NCI-H187 (cell line): Measurements from ENCODE around the gene MACROD1.
"Not testable (repeated sequence)": the region's sequence is repeated elsewhere in the genome, so short reads cannot be mapped to it uniquely, and the experiment has no call there.

Experiments used
- DNase-seq, 2 experiments: peaks; one replicate each; lab custom pipeline; 2025; lab: John Stamatoyannopoulos, UW

The MACROD1 gene

DNA sequence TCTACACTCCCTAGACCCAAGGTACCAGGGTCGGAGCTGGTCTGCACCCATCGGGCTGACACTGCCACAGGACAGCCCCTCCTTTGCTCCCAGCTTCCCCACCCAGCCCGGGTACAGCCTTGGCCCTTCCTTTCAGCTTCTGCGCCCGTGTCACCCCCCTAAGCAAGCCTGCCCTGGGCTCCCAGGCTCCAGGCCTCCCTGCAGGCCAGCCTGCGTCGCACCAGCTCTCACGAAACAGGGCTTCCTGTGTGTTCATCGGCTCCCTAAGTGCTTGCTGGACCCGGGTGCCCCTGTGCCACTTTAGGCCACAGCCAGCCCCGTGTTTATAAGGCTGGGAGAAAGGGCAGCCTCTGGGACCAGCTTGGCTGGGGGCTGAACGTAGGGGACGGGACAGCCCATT, 109.1 kb downstream of the MACROD1 start:
- no peak for DNase-seq

- no peak for DNase-seq
Measured at GRCh38 chr11:64056213-64056785, 109.6 kb downstream of the MACROD1 start.

GRCh38 chr11:64055077-64055476, 110.8 kb downstream of the MACROD1 start:
- DNase-seq, result no peak

DNA sequence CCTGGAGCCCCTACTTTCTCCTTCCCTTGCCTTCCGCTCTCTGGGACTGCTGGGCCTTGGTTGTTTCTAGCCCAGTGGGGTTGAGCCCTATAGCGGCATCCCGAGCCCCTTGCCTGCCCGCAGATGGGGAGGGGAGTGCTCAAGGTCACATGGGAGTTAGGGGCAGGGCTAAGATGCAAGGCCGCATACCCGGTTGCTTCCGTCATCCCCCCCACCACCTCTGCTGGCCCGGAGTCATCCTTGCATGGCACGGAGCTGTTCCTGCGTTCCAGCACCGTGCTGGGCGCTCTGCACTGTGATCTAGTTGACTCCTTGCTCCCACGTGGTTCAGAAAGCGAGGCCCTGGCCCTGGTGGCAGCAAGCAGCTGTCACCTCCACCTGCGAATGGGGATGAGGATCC, 112.2 kb downstream of the MACROD1 start:
- no peak for DNase-seq

- no peak for DNase-seq
Measured at GRCh38 chr11:64052938-64053622, 112.8 kb downstream of the MACROD1 start.

DNA sequence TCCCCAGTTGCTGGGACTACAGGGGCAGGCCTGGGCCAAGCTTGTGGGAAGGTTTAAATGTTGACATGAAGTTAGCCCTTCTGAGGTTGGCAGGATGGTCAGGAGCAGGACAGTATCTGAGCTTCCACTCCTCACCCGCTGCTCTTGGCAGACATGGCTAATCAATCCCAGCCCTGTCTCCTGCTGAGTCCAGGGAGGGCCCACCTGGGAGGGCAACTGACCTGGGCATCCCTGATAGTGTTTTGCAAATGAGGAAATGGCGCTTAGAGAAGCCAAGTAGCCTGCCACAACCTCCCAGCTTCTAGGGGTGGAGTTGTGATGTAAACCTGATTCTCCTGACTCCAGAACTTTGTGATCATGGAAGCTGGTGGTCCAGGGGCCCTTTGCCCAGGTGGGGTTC, 113.5 kb downstream of the MACROD1 start:
- DNase-seq, result no peak

DNA sequence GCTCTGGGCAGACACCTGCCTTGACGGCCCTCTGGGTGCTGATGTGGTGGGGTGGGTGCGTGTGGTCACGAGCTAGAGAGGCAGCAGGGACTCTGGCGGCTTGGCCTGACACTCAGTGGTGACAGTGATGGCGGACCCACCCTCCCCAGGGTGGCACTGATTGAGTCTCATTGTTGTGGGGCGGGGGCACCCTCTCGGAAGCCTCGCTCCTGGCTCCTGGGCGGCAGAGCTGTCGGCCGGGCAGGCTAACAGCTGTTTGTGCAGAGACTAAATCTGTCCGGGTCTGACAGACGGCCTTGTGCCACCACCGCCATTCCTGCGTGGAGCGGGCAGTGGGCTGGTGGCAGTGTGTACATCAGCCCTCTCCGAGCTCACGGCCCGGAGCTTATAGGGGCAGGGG, 114.6 kb downstream of the MACROD1 start:
- no peak for DNase-seq

DNA sequence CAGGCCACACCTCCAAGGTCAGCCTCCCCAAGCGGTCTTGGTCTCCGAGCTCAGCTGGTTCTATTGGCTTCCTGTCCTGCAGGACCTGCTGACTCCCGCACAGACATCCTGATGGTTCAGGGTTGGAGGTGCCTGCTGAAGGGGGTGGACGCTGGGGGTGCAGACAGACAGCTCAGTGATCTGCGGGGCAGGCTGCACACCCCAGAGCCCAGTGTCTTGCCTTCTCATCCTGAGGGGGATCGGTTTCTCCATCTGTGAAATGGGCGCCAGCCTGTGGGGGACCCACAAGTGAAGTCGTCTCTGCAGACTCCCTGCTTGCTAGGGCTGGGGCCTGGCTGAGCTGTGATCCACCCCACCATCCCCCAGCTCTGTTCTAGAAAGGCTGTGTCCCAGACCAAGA, 116.4 kb downstream of the MACROD1 start:
- DNase-seq, result no peak

DNA sequence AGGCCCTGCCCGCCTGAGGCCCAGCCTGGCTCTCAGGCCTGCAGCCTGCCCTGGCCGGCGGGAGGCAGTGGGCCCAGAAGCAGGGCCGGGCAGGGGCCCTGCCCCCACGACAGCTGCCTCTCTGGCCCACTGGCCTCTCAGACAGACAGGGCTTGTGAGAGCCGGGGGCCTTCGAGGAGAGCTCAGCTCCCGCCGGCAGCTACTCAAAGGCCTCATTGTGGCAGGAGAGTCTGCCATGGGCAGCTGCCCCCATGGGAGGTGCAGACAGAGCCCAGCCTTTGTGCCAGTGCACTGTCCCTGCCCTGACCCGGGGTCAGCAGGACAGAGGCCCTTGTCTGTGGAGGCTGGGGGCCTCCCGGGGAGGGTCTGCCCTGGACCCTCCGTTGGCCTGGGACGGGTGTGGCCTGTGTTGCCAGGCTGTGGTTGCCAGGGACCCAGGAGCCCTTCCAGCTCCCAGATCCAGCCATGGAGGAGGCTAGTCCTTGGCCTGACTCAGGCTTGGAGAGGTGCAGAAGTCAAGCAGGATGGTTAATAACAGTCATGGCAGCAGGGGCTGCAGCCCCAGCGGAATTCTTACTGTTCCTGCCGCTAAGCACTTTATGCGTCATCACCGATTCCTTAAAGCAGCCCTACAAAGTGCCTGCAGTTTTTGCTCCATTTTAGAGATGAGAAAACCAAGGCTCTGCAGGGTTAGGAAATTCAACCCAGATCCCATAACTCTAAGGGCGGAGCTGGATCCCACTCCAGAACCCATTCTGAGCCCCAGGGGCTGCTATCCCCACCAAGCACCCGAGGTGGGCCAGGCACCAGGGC, 117.7 kb downstream of the MACROD1 start:
- no peak for DNase-seq

DNA sequence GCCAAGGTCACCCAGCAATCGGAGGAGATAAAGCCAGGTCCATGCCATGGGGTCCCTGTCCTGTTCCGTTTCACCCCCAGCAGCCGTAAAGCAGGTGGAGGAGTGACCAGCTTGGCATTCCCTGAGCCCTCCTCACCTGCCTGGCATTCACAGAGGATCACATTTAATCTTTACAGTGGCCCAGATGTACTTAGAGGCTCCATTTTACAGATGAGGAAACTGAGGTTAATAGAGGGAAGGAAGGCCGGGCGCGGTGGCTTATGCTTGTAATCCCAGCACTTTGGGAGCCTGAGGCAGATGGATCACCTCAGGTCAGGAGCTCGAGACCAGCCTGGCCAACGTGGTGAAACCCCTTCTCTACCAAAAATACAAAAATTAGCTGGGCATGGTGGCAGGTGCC, 118.5 kb downstream of the MACROD1 start:
- not testable (repeated sequence) for DNase-seq

DNA sequence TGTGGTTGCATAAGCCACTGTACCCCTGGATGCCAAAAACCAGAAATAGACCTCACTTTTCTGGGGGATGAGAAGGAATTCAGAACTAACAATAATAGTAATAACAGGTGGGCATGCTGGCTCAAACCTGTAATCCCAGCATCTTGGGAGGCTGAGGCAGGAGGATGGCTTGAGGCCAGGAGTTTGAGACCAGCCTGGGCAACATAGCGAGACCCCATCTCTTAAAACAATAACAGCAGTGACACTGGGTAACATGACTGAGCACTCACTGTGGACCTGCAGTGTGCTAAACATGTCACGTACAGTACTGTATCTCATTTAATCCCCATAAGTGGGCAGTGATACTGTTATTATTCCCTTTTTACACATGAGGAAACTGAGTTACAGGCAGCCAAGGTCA, 120.2 kb downstream of the MACROD1 start:
- DNase-seq, result no peak

GRCh38 chr11:64044730-64045393, 121.1 kb downstream of the MACROD1 start:
- DNase-seq, result no peak

DNA sequence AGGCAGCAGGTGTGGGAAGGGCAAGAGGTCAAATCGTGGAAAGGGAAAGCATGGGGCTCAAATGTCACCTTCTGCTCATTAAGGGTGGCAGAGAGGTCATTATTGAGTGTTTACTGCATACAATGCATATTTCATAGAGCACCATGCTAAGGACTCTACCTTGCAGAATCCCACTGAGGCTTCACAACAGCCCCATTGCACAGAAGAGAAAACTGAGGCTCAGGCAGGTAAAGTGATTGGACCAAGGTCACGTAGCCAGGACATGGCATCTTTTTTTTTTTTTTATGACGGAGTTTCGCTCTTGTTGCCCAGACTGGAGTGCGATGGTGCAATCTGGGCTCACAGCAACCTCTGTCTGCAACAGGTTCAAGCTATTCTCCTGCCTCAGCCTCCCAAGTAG, 122.4 kb downstream of the MACROD1 start:
- DNase-seq, result no peak

DNA sequence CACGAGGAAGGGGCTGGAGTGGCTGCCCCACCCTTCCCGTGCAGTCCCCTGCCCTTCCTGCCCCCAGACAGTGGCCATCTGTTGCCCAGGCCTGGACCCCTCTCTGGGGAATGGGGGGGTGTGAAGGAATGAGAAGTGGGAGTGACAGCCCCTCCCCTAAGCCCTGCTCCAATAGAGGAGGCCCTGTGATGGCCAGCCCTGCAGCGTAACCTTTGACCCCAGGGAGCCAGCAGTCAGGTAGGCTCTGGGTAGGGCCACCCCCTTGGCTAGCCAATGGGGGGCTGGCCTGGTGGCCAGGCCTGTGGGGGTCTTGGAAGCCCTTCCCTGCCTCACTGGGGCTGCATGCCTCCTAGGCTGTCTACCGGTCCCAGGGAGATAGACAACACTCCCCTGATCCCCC, 123.6 kb downstream of the MACROD1 start:
- no peak for DNase-seq

DNA sequence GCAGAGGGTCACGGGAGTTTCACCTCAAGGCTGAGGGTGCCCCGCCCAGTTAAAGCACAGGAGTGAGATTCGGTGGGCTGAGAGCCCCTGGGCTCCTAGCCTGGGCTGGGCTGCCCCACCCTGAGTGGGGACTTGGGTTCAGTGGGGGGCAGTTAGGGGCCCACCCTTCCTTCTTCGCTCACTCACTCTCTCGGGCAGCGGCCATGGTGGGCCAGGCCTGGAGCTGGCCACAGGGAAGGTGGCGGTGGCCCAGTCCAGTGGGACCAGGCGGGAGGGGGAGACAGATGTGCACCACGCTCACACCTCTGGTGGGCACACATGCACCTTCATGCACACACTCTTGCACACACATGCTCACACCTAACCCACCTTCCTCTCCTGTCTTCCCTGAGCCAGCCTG, 124.1 kb downstream of the MACROD1 start:
- no peak for DNase-seq

DNA sequence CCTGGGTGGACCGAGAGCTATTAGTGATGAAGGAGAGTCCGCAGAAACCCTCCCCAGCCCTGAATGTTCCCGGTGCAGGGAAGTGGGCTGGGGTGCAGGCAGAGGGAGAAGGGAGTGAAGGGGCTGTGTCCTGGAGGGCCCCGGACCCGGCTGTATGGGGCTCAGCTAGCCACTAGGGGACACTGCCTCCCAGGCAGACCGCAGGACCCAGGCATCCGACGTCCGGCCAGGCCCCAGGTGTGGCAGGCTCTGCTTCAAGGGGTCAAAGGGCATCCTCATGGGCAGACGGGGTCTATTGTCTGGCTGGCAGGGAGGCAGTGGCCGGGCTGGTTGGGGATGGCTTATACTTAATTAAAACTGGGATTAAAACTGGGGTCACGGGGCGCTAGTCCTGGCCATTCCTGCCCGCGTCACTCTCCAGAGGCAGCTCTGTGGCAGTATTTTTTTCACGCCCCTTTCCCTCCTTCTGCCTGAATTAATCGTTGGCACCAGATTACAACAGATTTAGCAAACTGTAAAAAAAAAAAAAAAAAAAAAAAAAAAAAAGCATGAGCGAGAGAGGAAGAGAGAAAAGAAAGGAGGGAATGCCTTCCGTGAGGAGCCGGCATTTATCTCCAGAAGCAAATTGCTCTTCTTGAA, 125.1 kb downstream of the MACROD1 start:
- no peak for DNase-seq

GRCh38 chr11:64039012-64039665, 126.8 kb downstream of the MACROD1 start:
- no peak for DNase-seq

DNA sequence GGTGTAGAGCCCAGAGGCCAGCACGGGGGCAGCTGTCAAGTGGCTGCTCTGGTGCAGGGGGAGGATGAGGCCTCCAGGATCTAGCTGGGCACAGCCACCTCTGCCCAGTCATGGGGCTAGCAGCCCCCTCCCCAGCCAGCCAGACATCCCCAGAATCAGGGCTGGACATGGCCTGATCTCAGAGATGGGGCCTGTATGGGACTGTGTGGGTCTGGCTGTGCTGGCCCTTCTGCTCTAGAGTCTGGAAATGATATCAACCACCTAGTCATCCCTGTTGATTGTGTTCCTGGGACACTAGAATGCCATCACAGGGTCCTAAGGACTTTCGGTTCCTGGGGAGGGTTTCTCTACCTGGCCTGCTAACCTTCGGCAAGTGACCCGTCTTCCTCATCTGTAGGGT, 127.4 kb downstream of the MACROD1 start:
- no peak for DNase-seq

- no peak for DNase-seq
Measured at GRCh38 chr11:64037027-64037634, 128.8 kb downstream of the MACROD1 start.

DNA sequence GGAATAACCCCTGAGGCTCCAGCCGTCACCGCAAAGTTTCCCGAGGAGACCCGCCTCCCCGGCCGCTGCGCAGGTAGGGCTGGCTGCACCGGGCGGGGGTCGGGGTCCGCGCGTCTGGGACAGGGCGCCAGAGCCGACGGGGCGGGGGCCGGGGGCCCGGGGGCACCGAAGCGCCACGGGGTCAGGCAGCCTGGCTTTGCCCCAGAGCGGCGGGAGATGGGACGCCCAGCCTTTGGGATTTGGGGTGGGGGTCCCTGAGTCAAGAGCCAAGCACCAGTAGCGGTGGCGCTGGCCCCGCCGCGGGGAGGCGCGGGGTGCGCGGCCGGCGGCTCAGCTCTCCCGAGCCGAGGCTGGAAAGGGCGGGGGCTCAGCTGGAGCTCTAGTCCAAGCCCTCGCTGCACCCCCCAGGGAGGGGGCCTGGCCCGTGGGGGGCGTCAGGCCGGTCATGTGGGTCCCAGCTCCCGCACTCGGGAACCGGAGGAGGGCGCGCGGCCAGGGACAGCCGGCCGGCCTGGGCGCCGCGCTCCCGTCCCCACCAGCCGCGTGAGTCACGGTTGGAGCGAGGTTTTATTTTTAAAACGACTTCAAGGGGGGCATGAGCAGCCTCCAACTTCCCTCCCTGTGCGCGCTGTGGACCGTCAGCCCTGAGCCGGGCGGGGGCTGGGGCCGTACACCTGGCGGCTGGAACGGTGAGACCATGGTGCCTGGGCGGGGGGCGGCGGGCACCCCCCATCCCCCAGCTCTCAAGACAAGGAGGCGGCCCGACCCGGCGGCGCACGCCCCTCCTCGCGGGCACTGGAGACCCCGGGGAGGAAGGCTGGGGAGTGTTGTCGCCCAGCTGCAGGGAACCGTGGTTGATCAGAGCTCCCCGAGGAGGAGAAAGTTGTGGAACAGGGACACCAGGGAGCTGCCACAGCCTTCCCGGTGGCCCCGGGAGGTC, 129.6 kb downstream of the MACROD1 start:
- DNase-seq, result no peak
